Fibroblast of skin of right biceps (primary cell): ENCODE measurements around the gene XBP1.
A peak's percentile ranks its signal among the peaks of the same experiment; 100 is the strongest.
"Not testable (repeated sequence)": the region's sequence is repeated elsewhere in the genome, so short reads cannot be mapped to it uniquely, and the experiment has no call there.

ENCODE experiments used
- DNase-seq: peaks from one replicate; pipeline ENCODE4 v3.0.0-alpha.2; 2013

Gene XBP1

DNA sequence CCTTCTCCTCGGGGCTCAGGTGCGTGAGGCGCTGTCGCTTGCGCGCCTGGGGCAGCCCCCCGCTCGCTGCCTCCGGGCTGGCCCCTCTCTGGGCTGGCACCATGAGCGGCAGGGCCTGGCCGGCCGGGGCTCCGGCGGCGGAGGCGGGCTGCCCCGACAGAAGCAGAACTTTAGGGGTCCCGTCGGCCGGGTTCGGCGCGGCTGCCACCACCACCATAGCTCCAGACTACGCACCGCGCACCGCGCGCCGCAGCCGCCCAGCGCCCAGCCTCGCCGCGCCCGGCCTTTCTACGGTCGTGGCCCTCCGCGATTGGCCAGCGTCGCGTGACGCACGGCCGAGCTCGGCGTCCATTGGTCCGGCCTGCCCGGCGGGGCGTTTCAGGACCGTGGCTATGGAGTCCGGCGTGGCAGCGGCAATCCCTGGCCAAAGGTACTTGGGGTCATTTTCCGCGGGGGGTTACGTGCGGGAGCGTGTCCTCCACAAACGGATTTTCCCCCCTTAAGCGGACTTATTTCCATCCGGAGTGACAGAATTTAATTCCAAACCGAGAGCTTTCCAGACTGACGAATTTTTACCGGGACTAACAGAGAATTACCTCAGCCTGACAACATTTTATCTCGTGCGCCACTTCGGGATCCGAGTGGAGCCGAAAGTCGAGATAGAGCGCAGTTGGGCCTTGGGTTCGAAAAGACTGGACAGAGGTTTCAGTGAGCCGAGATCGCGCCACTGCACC, at the start of gene XBP1:
Gene XBP1 (minus strand): TSS at position 262 of the 734 bp plus-strand sequence.
- DNase-seq, result peak; percentile 95

DNA sequence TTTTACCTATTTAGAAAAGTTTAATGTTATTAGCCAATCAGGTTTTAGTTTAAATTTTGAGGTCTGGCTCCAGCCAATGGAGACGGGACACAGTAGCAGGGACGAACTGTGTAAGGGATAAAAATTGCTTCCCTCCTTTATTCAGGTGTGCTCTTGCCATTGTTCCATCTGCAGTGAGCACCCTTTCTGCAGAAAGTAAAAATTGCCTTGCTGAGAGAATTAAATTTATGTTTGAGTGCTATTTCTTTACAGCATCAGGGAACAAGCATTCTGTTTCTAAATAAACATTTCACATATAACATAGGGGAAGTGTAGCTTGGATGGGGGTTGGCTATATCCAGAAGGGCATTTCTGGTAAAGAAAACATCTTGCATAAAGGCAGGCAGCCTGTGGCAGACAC, 46.6 kb upstream of the XBP1 start:
- no peak for DNase-seq

- DNase-seq, result not testable (repeated sequence)
Measured at GRCh38 chr22:28844277-28844676, 43.9 kb upstream of the XBP1 start.

- DNase-seq, result no peak
Measured at GRCh38 chr22:28843633-28844032, 43.3 kb upstream of the XBP1 start.

GRCh38 chr22:28841111-28841510, 40.7 kb upstream of the XBP1 start:
- DNase-seq, result no peak

DNA sequence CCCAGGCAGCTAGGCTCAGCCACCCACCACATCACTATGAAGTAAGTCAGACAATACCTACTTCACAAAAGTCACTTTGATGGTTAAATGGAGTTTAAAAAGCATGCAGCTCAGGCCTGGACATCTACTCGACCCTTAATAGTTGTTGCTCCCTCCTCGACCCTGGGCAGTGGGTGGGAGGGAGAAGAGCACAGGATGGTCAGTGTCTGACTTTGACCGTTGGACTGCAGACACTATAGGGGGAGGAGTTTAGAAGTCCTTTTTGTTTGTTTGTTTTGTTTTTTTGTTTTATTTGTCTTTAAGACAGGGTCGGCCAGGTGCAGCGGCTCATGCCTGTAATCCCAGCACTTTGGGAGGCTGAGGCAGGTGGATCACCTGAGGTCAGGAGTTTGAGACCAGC, 38.6 kb upstream of the XBP1 start:
- no peak for DNase-seq

GRCh38 chr22:28837640-28838039, 37.3 kb upstream of the XBP1 start:
- DNase-seq, result no peak

GRCh38 chr22:28835630-28836189, 35.3 kb upstream of the XBP1 start:
- DNase-seq, result no peak

GRCh38 chr22:28833276-28833923, 33.0 kb upstream of the XBP1 start:
- no peak for DNase-seq

DNA sequence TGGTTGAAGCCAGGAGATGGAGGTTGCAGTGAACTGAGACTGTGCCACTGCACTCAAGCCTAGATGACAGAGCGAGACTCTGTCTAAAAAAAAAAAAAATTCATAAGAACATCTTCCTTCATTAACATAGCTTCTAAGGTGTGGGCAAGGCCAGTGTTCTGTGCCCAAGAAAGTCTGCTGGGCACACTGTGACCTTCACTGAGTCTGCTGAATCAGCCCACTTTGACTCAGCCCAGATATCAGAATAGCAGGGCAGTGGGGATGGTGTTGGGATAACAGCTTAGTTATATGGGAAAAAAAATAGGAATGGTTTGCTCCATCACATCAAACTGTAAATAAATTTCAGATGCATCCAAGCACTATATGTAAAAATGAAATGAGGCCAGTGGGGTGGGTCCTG, 32.4 kb upstream of the XBP1 start:
- DNase-seq, result no peak

- DNase-seq, result no peak
Measured at GRCh38 chr22:28831140-28832072, 31.0 kb upstream of the XBP1 start.

- no peak for DNase-seq
Measured at GRCh38 chr22:28830441-28830840, 30.1 kb upstream of the XBP1 start.

- DNase-seq, result peak; percentile 63
Measured at GRCh38 chr22:28829358-28830181, 29.2 kb upstream of the XBP1 start.

GRCh38 chr22:28826921-28827320, 26.6 kb upstream of the XBP1 start:
- no peak for DNase-seq

- DNase-seq, result not testable (repeated sequence)
Measured at GRCh38 chr22:28826430-28826829, 26.1 kb upstream of the XBP1 start.

GRCh38 chr22:28824455-28824854, 24.1 kb upstream of the XBP1 start:
- not testable (repeated sequence) for DNase-seq

- DNase-seq, result no peak
Measured at GRCh38 chr22:28822930-28823551, 22.7 kb upstream of the XBP1 start.

DNA sequence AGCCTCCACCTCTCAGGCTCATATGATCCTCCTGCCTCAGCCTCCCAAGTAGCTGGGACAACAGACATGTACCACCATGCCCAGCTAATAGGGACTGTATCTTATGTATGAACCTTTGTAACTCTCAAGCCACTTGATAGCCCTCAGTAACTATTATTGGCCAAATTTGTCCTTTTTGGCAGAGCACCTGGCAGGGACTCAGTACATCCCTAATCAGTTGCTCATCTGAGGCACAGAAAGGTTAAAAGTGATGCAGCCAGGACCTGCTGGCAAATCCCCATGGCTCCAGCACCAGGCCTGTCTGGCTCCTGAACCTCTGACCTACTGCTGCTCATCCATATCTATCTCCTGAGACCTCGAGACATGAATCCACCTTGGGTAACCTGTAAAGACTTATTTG, 21.1 kb upstream of the XBP1 start:
- no peak for DNase-seq

GRCh38 chr22:28820885-28821284, 20.5 kb upstream of the XBP1 start:
- DNase-seq, result no peak

- no peak for DNase-seq
Measured at GRCh38 chr22:28819253-28820096, 19.1 kb upstream of the XBP1 start.
